GM12801 (cell line): ENCODE data around the gene PSME2.

Experiments
- CTCF ChIP-seq: IDR thresholded peaks from one replicate; pipeline ENCODE4 v1.5.1; 2011; ENCODE audit warnings: control low read depth; ENCODE audit not compliant: insufficient read length; ENCODE audit errors: extremely low read depth

The PSME2 gene

DNA sequence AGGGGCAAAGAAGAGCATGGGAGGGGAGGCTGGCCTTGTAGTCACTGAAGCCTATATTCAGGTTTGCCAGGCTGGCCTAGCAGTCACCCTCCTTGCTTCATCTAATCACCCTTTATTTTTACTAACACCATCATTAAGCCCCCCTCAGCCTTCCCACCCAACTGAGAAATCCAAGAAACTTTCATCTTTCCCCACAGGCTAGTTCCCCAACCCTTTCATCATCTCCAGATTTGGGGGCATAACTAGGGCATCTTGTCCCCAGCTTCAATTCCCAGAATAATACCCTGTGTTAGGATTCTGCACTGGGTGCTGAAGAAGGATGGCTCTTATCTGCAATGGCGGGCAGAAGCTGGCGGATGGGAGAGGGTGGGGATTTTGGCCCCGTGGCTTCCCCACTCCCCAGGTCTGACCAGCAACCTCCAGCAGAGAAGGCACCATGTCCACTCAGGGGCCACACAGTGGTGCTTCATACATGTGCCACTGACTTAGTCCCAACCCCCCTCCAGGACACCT, 45.4 kb downstream of the PSME2 start:
- no peak for TF ChIP-seq CTCF

DNA sequence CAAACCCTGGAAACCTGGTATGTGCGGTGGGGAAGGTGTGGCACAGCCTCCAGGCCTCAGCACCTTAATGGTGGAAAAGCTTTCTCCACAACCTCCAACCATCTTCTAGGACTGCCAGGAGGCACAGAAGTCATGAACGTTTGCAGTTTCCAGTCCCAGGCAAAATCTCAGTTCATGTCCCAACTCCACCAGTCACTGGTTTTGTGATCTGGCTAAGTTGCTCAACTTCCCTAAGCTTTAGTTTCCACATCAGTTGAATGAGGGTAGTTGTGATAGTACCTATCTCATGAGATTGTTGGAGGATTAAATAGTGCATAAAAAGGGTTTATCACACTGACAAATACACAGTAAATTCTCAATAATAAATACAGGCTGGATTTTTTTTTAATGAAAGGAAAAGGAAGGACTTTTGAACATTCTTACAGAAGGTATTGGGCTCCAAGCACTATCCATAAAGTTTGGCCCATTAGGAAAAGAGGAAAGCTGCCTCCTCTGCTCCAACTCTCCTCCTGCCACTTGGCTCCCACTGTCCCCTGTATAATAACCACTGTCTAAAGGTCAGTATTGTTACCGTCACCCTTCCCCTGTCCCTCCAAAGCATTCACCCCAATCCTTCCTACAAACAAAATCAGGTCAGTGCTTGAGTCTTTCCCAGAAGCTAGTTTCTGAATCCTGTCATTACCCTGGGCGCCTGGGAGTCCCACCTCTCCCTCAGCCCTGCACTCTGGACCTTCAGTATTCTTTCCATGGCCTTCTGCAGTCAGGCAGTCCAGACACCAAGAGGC, 46.0 kb downstream of the PSME2 start:
- TF ChIP-seq CTCF = no peak

DNA sequence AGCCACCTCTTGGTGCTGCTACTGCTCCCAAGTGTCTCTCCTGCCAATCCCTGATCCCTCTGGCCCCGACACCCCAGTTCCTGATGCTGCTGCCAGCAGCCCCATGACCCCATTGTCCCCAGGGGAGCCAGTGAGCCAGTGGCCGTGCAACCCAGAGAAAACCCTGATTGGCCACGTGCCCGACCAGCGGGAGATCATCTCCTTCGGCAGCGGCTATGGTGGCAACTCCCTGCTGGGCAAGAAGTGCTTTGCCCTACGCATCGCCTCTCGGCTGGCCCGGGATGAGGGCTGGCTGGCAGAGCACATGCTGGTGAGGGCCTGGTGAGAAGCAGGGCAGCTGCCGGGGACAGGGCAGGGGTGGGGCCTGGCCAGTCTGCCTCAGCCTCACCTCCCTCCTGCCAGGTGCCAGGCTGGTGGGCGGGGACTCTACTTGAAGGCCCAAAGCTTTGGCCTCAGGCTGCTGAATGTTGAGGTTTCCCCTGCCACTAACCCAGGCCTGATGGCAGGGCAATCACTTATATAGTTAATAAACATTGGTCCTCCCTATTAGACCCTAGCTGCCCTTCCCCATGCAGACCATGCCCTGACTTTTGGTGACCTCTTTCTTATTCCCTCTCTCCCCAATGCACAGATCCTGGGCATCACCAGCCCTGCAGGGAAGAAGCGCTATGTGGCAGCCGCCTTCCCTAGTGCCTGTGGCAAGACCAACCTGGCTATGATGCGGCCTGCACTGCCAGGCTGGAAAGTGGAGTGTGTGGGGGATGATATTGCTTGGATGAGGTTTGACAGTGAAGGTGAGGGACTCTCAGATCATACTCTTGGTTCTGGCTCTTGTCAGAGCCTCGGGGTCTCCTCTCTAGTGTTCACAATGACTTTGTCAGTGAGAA, 47.2 kb downstream of the PSME2 start:
- no peak for TF ChIP-seq CTCF

DNA sequence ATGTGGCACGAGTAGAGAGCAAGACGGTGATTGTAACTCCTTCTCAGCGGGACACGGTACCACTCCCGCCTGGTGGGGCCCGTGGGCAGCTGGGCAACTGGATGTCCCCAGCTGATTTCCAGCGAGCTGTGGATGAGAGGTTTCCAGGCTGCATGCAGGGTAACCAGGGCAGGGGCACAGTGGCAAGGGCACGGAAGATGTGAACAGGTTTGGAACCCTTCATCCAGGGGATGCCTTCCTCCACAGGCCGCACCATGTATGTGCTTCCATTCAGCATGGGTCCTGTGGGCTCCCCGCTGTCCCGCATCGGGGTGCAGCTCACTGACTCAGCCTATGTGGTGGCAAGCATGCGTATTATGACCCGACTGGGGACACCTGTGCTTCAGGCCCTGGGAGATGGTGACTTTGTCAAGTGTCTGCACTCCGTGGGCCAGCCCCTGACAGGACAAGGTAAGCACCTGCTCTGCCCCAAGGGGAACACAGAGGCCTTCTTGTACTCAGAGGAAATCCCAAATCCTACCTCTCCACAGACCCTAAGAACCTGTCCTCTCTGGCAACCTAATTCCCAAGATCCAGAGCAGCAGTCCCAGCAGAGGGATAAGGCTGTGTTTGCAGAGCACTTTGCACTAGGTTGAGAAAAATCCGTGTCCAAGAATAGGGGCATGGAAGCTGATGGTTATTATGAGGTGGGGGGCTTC, 48.0 kb downstream of the PSME2 start:
- no peak for TF ChIP-seq CTCF

- no peak for TF ChIP-seq CTCF
These were observed 49.7 kb downstream of the PSME2 start for GRCh38 chr14:24096545-24097181.

DNA sequence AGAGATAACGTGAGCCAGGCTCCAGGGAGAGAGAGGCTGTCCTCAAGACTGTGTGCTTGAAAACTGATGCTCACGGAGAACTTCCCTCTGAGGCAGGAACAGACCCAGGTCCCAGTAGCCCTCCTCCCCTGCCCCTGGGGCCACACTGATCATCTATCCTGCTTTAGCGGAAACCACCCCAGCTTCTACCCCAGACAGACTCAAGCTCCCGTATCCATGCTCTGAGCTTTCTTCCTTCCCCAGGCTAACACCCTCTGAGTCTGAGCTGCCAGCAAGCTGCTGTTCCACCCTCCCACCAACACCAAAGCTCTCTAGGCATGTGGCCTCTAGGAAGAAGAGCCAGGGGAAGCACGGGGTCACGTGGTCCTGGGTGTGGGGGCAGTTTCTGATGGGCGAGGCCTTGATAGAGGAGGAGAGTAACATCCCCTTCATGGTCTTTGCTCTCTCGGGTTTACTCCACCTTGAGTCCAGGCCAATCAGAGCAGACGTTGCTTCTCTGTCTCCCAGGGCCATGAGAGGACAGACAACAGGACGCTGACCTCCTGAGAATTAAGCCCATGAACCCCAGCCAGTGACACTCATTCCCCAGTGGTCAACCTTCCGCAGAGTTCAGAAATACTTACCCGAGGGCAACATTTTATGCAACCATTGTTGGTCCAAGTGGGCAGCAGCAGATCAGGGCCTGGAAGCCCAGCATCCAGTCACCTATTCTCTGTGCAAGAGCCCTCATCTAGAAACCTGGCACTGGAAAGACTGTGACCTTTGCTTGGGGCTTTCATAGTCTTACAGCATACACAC, 50.9 kb downstream of the PSME2 start:
- TF ChIP-seq CTCF = no peak
